Neural cell (in vitro differentiated cells): Measurements from ENCODE around the gene PM20D2.

Experiments
- EP300 ChIP-seq: fragments of 450-650 bp; conservative IDR thresholded peaks from 2 replicates; pipeline ENCODE4 v1.6.1; 2014; ENCODE audit warnings: antibody characterized with exemption, mild to moderate bottlenecking, moderate library complexity; ENCODE audit not compliant: poor library complexity, severe bottlenecking
- EZH2 ChIP-seq: fragments of 200-600, 300-800 bp; shearing (Covaris generic), sonication (generic); IDR thresholded peaks from 2 replicates; pipeline ENCODE4 v1.6.1; 2014; ENCODE audit warnings: antibody characterized with exemption, low read length, borderline replicate concordance, mild to moderate bottlenecking; ENCODE audit not compliant: insufficient read depth, poor library complexity, severe bottlenecking
- MXI1 ChIP-seq: fragments of 450-650 bp; conservative IDR thresholded peaks from 2 replicates; pipeline ENCODE4 v1.6.1; 2014; ENCODE audit warnings: antibody characterized with exemption, mild to moderate bottlenecking; ENCODE audit not compliant: poor library complexity, severe bottlenecking
- POLR2AphosphoS5 ChIP-seq: IDR thresholded peaks from 2 replicates; pipeline ENCODE4 v1.6.1; 2012
- RAD21 ChIP-seq: fragments of 450-650 bp; conservative IDR thresholded peaks from 2 replicates; pipeline ENCODE4 v1.6.1; 2014; ENCODE audit warnings: antibody characterized with exemption, mild to moderate bottlenecking, moderate library complexity
- REST ChIP-seq: IDR thresholded peaks from 2 replicates; pipeline ENCODE4 v1.6.1; 2012; ENCODE audit warnings: borderline replicate concordance
- SMC3 ChIP-seq: fragments of 450-650 bp; conservative IDR thresholded peaks from 2 replicates; pipeline ENCODE4 v1.6.1; 2014; ENCODE audit warnings: antibody characterized with exemption, mild to moderate bottlenecking, moderate library complexity; ENCODE audit not compliant: poor library complexity
- TAF1 ChIP-seq: IDR thresholded peaks from 2 replicates; pipeline ENCODE4 v1.6.1; 2012; ENCODE audit warnings: low read depth
- TF ChIP-seq, protein P1 (sequence below): fragments of 450-650 bp; IDR thresholded peaks from 2 replicates; pipeline ENCODE4 v1.5.1; 2014; ENCODE audit warnings: antibody characterized with exemption, mild to moderate bottlenecking, moderate library complexity; ENCODE audit not compliant: poor library complexity, severe bottlenecking

DNA sequence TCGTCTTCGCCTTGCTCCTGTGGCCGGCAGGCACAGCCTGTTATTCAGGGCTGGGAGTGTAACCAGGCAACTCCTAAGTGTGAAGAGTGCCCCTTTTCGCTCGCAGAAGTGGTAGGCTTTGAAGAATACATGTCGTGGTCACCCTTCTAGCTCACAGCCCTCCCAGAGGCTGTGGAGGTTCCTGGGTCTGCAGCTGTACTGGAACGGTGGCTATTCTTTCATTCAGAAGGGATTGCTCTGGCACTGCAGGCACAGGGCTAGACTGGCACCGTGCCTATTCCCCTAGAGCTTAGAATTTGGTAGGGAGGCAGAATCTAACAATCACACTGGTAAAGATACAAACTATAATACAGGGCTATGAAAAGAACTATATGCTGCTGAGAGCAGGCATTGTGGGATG, 26.9 kb upstream of the PM20D2 start:
- TF ChIP-seq, protein P1, sequence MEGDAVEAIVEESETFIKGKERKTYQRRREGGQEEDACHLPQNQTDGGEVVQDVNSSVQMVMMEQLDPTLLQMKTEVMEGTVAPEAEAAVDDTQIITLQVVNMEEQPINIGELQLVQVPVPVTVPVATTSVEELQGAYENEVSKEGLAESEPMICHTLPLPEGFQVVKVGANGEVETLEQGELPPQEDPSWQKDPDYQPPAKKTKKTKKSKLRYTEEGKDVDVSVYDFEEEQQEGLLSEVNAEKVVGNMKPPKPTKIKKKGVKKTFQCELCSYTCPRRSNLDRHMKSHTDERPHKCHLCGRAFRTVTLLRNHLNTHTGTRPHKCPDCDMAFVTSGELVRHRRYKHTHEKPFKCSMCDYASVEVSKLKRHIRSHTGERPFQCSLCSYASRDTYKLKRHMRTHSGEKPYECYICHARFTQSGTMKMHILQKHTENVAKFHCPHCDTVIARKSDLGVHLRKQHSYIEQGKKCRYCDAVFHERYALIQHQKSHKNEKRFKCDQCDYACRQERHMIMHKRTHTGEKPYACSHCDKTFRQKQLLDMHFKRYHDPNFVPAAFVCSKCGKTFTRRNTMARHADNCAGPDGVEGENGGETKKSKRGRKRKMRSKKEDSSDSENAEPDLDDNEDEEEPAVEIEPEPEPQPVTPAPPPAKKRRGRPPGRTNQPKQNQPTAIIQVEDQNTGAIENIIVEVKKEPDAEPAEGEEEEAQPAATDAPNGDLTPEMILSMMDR, result no peak
- no peak for TF ChIP-seq EZH2
- TF ChIP-seq SMC3, result no peak
- TF ChIP-seq EP300, result no peak
- no peak for TF ChIP-seq TAF1
- no peak for TF ChIP-seq RAD21
- no peak for TF ChIP-seq MXI1
- no peak for TF ChIP-seq POLR2AphosphoS5
- TF ChIP-seq REST, result no peak
